ENCODE results near the gene FAM76A. TPM values are rescaled to one million over a fixed set of nuclear protein-coding genes. Genes with fewer than 3 reads are reported as not detected.
A peak's percentile ranks its signal among the peaks of the same experiment; 100 is the strongest.

Gene FAM76A
- total and polyA plus RNA-seq, 2 experiments from 2014 or later: 3.5 to 9.8 TPM

- Histone ChIP-seq H3K79me2 (peaks cover 10% of the 10 kb centered on the region), H3K9me2 (replicated peaks; ENCODE audit: insufficient read depth) (no peaks in the 10 kb centered on the region), H3K9me3 (ENCODE audit: low read depth) (no peaks in the 10 kb centered on the region), H3K36me3 (replicated peaks; ENCODE audit: insufficient read depth, low read depth) (no peaks in the 10 kb centered on the region), H2AFZ (no peak overlapping the region), H3K27me3 (no peaks in the 10 kb centered on the region), H3K4me2 (peak overlapping the region; percentile 85), H3K4me1 (ENCODE audit: insufficient read depth) (peaks cover 7% of the 10 kb centered on the region), H3K27ac (no peak overlapping the region), H4K20me1 (ENCODE audit: insufficient read depth, poor library complexity, severe bottlenecking) (no peaks in the 10 kb centered on the region), H3K4me3 (peak overlapping the region; percentile 94)
- WGBS (ENCODE audit: low lambda C conversion rate, missing lambda C conversion rate): 94% methylated on average over 3 of the region's 3 CpGs
- TF ChIP-seq CTCF (IDR thresholded peaks at IDR 0.05; ENCODE audit: poor library complexity): no peak
- no peak for TF ChIP-seq EZH2 (IDR thresholded peaks at IDR 0.05; ENCODE audit: borderline replicate concordance)
- TF ChIP-seq EZH2phosphoT487 (IDR thresholded peaks at IDR 0.05; ENCODE audit: low read depth, severe bottlenecking, unreplicated experiment): no peak
- DNase-seq (ENCODE audit: low spot score): no peak
Measured at GRCh38 chr1:27727126-27727525, 1.4 kb downstream of the FAM76A start.

GRCh38 chr1:27736252-27736651, 10.5 kb downstream of the FAM76A start:
- Histone ChIP-seq H3K4me3 (no peak overlapping the region), H4K20me1 (ENCODE audit: insufficient read depth, poor library complexity, severe bottlenecking) (no peaks in the 10 kb centered on the region), H3K9me3 (ENCODE audit: low read depth) (no peaks in the 10 kb centered on the region), H2AFZ (no peak overlapping the region), H3K36me3 (replicated peaks; ENCODE audit: insufficient read depth, low read depth) (no peaks in the 10 kb centered on the region), H3K4me2 (no peak overlapping the region), H3K79me2 (no peaks in the 10 kb centered on the region), H3K27me3 (no peaks in the 10 kb centered on the region), H3K9me2 (replicated peaks; ENCODE audit: insufficient read depth) (no peaks in the 10 kb centered on the region), H3K4me1 (ENCODE audit: insufficient read depth) (no peaks in the 10 kb centered on the region), H3K27ac (no peak overlapping the region)
- 100% methylated on average over 3 of the region's 3 CpGs for WGBS (ENCODE audit: low lambda C conversion rate, missing lambda C conversion rate)
- TF ChIP-seq EZH2 (IDR thresholded peaks at IDR 0.05; ENCODE audit: borderline replicate concordance): no peak
- no peak for TF ChIP-seq EZH2phosphoT487 (IDR thresholded peaks at IDR 0.05; ENCODE audit: low read depth, severe bottlenecking, unreplicated experiment)
- TF ChIP-seq CTCF (IDR thresholded peaks at IDR 0.05; ENCODE audit: poor library complexity): no peak
- DNase-seq (ENCODE audit: low spot score): no peak

GRCh38 chr1:27741121-27741520, 15.4 kb downstream of the FAM76A start:
- Histone ChIP-seq H3K9me2 (replicated peaks; ENCODE audit: insufficient read depth) (no peaks in the 10 kb centered on the region), H3K4me2 (no peak overlapping the region), H2AFZ (no peak overlapping the region), H3K4me1 (ENCODE audit: insufficient read depth) (no peaks in the 10 kb centered on the region), H3K9me3 (ENCODE audit: low read depth) (no peaks in the 10 kb centered on the region), H3K36me3 (replicated peaks; ENCODE audit: insufficient read depth, low read depth) (no peaks in the 10 kb centered on the region), H3K4me3 (no peak overlapping the region), H3K27ac (no peak overlapping the region), H3K27me3 (no peaks in the 10 kb centered on the region), H4K20me1 (ENCODE audit: insufficient read depth, poor library complexity, severe bottlenecking) (no peaks in the 10 kb centered on the region), H3K79me2 (no peaks in the 10 kb centered on the region)
- TF ChIP-seq EZH2 (IDR thresholded peaks at IDR 0.05; ENCODE audit: borderline replicate concordance) (no peak), CTCF (IDR thresholded peaks at IDR 0.05; ENCODE audit: poor library complexity) (no peak), EZH2phosphoT487 (IDR thresholded peaks at IDR 0.05; ENCODE audit: low read depth, severe bottlenecking, unreplicated experiment) (no peak)
- no peak for DNase-seq (ENCODE audit: low spot score)
- WGBS (ENCODE audit: low lambda C conversion rate, missing lambda C conversion rate): 93% methylated on average over 6 of the region's 6 CpGs

GRCh38 chr1:27744556-27744955, 18.8 kb downstream of the FAM76A start:
- no peak overlapping the region for H3K4me3 ChIP-seq
- no peak for DNase-seq (ENCODE audit: low spot score)
- no peaks in the 10 kb centered on the region for H3K9me3 ChIP-seq (ENCODE audit: low read depth)
- H3K9me2 ChIP-seq (replicated peaks; ENCODE audit: insufficient read depth): no peaks in the 10 kb centered on the region
- H3K4me2 ChIP-seq: no peak overlapping the region
- H3K79me2 ChIP-seq: no peaks in the 10 kb centered on the region
- H3K27me3 ChIP-seq: no peaks in the 10 kb centered on the region
- H3K27ac ChIP-seq: no peak overlapping the region
- no peaks in the 10 kb centered on the region for H3K36me3 ChIP-seq (replicated peaks; ENCODE audit: insufficient read depth, low read depth)
- H2AFZ ChIP-seq: no peak overlapping the region
- TF ChIP-seq EZH2 (IDR thresholded peaks at IDR 0.05; ENCODE audit: borderline replicate concordance): no peak
- no peak for TF ChIP-seq CTCF (IDR thresholded peaks at IDR 0.05; ENCODE audit: poor library complexity)
- no peak for TF ChIP-seq EZH2phosphoT487 (IDR thresholded peaks at IDR 0.05; ENCODE audit: low read depth, severe bottlenecking, unreplicated experiment)
- no peaks in the 10 kb centered on the region for H3K4me1 ChIP-seq (ENCODE audit: insufficient read depth)
- WGBS (ENCODE audit: low lambda C conversion rate, missing lambda C conversion rate): 90% methylated on average over 5 of the region's 5 CpGs
- no peaks in the 10 kb centered on the region for H4K20me1 ChIP-seq (ENCODE audit: insufficient read depth, poor library complexity, severe bottlenecking)

All from hepatocyte (in vitro differentiated cells).